Endometrial microvascular endothelial cells (primary cell): ENCODE results near the gene CELF4. TPM values are rescaled to one million over a fixed set of nuclear protein-coding genes. Genes with fewer than 3 reads are reported as not detected.

Source experiments
- in situ Hi-C: cut with HindIII; loops from 2 replicates; pipeline ENCODE4 v1.10.0; 2017; ENCODE audit warnings: low sequenced_read_pairs, low pct_unique_long_range_greater_than_20kb; ENCODE audit errors: inconsistent ontology term
- total RNA-seq: library from RNA; depleted of rRNA; stranded (reverse); fragments of >200 nt; gene quantifications from one replicate; pipeline ENCODE4 v1.2.3, GENCODE V29; 2015; ENCODE audit errors: inconsistent ontology term

CELF4 gene
- total RNA-seq, 1 donor from 2014 or later = not detected

GRCh38 chr18:37409878-37410277, 155.7 kb downstream of the CELF4 start:
- in situ Hi-C loops = no loop called here

DNA sequence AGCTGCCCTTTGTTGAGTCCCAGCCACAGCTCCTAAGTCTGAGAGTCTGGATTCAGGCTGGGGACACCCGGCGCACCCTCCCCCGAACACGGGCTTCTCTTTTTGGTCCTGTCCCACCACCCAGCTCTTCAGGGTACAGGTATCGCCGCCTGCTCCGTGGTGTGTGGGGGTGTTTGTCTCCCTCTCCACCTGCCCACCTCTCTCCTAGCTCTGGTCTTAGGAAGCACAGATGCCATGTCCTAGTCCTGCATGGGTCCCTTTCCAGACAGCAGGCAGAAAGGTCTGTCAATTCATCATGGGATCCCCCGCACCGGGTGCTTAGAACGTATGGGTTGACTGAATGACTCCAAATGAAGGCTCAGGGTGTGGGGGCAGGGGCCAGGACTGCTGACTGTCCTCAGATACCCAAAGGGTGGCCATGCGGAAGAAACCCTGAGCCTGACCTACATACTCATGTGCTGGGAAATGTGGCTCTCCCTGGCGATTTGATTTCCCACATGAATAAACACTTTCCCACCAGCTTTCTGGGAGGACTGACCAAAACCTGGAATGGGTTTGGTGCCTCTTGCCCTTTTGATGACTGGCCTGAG, 156.8 kb downstream of the CELF4 start:
- in situ Hi-C loops = no loop called here

DNA sequence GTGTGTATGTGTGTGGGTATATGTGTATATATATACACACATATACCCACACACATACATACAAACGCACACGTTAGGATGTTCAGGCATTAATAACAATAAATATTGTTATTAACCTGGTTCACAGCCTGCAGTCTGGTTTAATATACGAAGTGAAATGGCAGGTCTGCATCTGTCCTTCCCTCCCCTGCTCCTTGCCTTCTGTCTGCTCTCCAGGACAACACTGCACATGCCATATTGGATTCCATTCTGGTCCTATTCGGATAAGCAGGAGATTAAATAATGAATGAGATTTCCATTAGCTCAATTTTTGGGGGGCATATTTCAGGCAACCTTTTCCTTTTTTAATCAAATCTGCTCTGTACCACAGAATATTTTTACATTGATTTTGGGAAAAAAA, 158.0 kb downstream of the CELF4 start:
- in situ Hi-C loops = no loop called here

DNA sequence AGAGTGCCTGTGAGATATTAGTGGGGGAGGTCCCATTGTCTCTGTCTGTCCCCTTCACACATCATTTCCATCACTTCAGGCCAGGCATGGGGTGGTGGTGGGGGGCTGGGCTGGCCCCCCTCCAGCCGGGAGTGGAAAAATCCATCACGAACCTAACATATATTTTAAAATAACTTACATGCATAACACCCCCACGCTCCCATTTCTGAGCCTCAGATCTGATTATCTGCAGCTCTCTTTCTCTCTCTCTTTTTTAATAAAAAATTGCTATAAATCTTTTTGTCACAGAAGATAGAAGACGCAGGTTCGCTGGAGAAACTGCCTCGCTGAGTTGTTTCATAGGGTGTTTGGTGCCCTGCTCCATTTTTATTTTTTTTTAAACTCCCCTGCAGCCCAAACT, 159.8 kb downstream of the CELF4 start:
- in situ Hi-C loops = no loop called here

GRCh38 chr18:37405229-37405628, 160.4 kb downstream of the CELF4 start:
- in situ Hi-C loops = no loop called here

DNA sequence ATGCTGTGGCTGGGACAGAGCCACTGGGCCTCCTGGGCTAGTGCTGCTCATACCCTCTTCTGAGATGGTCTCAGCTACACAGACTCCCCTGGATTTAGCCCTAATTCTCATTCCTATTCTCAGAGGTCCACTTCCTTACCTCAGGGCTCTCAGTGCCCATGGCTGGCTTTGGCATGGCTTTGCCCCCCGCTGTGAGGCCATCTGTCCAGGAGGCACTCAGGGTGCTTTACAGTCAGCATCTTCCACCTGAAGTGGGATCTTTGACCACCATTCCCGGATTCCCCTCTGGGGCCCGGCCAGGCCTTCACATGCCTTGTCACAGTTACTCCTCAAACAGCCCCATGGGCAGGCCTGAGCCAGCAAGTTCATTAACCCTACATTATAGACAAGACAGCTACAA, 161.8 kb downstream of the CELF4 start:
- in situ Hi-C loops = no loop called here

DNA sequence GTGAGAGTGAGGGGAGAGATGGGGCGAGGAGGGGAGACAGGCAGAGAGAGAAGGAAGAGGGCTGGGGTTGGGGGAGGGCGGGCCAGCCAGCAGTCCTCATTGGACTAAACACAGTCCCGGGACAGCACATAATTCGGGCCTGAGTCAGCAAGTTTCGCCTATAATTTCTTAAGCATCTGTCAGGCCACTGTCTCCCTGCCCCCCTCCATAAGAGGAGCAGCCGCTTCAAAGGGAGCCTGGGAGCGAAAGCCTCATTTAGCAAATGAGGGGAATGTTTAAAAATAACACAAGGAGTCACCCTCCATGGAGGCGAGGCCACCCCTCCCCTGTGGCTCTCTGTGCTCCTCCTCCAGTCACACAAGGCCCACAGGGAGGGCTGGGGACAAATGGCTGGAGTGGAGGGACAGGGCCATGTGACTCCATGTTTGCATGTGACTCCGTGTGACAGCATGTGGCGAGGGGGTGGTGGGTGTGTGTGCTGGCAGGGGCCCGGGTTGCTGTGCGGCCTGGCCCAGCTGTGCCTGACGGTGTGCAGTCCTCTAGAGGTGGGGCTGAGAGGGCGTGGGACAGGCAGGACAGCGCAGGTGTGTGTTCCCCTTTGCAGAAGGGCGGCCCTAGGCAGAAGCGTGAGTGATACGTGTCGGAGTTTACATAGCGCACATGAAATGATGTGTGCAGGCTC, 162.4 kb downstream of the CELF4 start:
- in situ Hi-C loops = no loop called here

DNA sequence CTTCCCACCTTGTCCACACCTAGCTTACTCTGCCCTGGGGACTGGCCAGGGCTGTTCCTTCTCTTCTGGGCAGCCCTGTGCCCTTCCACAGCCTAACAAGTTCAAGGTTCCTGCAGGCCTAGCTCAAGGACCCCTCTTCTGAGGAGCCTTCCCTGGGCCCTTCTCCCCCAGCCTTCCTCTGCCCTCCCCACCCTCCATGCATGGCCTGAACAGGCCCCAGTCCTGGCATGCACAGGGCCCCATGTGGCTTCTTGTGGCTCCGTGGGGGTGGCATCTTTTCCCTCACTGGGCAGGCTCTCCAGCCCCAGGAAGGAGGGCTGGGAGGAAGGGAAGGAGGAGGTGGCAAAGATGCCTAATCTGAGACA, 162.9 kb downstream of the CELF4 start:
- in situ Hi-C loops = no loop called here

- in situ Hi-C loops = no loop called here
These were observed 164.8 kb downstream of the CELF4 start for GRCh38 chr18:37400802-37401201.

DNA sequence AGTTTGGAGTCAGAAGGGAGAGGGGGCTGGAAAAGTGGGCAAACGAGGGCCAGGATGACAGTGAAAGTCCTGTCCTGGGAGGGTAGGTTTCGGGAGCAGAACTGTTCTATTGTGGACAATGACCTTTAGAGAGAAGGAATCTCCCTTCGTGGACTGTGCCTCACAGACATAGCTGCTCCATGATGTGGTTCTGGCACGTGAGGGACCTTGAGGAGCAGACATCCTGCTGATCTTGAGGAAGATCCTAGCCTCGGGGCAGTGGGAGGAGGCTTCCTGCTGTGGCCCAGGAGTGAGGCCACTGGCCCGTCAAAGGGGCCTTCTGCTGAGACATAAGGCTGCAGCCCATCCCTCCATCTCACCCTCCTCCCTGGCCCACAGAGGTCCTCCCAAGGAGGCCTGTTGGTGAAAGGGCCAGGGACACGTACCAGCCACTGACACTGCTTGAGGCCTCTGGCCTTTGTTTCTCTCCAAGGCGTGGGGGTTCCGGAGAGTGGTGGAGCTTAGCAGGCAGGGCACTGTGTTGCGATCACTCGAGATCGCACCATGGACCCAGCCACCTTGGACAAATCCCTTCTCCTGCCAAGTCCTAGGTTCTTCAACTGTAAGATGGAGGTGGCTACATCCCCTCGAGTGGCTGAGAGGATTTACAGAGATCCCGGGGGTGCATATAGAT, 167.2 kb downstream of the CELF4 start:
- in situ Hi-C loops = no loop called here

DNA sequence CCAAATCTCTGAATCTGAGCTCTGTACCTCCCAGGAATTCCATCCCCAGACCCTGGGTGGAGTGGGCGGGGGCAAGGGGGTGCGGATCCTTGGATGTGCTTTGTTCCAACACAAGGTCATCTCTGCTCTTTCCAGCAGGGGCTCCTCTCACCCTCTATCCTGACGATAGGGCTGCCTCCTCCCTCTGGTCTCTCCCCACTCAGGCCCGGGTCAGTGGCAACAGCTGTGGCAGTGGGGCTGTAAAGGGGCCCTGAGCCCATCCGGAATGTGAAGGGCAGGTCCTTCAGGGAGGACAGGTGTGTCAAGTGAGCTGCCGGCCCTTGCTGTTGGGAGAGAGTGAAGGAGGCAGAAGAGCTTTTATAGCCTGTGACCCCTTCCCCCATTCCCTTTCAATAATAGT, 167.8 kb downstream of the CELF4 start:
- in situ Hi-C loops = no loop called here

GRCh38 chr18:37396971-37397720, 168.5 kb downstream of the CELF4 start:
- in situ Hi-C loops = no loop called here

GRCh38 chr18:37395631-37396030, 170.0 kb downstream of the CELF4 start:
- in situ Hi-C loops = no loop called here

DNA sequence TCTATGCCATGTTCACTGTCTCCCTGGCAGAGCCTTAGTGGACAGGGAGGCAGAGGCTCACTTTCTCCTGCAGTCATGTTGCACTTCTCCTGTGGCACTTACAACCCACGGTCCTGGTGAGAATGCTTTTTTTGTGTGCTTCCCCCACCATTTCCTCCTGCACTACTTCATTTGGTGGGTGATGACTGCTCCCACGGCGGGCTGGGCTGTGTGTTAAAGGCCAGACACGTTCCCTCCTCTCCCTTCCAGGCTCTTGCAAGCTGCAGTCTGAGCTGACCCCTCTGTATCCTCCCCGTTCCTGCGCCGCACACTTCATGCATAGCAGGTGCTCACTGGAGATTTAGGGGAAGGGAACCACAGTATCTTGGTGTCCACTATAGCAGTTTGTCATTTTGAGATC, 170.5 kb downstream of the CELF4 start:
- in situ Hi-C loops = no loop called here

GRCh38 chr18:37394610-37394965, 171.0 kb downstream of the CELF4 start:
- in situ Hi-C loops = no loop called here

GRCh38 chr18:37393945-37394609, 171.5 kb downstream of the CELF4 start:
- in situ Hi-C loops = no loop called here

DNA sequence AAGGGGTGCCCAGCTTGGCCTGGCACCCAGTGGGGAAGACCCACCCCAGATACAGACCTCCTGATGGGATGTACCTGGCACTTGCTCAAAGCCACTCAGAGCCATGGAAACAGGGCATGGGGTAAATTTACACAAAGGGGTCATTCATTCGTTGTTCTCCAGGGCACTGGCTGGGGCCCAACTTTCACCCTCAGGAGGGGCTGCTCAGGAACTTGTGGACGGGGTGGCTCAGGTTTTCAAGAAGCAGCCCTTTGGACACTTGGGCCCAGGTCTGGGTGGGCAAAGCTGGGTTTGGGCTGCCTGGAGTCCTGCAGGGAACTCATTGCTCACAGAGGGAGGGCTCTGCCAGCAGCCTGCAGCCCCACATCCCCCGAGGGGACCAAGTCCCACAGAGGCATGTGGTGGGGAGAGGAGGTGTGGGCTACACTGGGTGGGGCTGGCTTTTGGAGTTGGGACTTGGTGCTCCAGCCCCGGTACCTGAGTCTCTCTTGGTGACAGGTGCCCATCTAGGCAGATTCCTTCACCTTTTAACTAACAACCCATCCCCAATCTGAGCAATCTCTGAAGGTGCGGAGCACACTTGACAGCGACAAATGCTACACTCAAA, 172.3 kb downstream of the CELF4 start:
- in situ Hi-C loops = no loop called here

GRCh38 chr18:37392648-37393047, 172.9 kb downstream of the CELF4 start:
- in situ Hi-C loops = no loop called here
